HG03196 (cell line): ENCODE measurements around the gene CMSS1.
"Not testable (repeated sequence)": the region's sequence is repeated elsewhere in the genome, so short reads cannot be mapped to it uniquely, and the experiment has no call there.

Source experiments
- ATAC-seq: cut with Tn5 transposase; IDR thresholded peaks from one replicate; pipeline ENCODE4 v1.9.1; 2021; ENCODE audit not compliant: unreplicated experiment

The CMSS1 gene

GRCh38 chr3:100075196-100075595 lies 257.5 kb downstream of the CMSS1 start:
- ATAC-seq, result no peak

- no peak for ATAC-seq
Measured at GRCh38 chr3:100075851-100076730, 258.4 kb downstream of the CMSS1 start.

DNA sequence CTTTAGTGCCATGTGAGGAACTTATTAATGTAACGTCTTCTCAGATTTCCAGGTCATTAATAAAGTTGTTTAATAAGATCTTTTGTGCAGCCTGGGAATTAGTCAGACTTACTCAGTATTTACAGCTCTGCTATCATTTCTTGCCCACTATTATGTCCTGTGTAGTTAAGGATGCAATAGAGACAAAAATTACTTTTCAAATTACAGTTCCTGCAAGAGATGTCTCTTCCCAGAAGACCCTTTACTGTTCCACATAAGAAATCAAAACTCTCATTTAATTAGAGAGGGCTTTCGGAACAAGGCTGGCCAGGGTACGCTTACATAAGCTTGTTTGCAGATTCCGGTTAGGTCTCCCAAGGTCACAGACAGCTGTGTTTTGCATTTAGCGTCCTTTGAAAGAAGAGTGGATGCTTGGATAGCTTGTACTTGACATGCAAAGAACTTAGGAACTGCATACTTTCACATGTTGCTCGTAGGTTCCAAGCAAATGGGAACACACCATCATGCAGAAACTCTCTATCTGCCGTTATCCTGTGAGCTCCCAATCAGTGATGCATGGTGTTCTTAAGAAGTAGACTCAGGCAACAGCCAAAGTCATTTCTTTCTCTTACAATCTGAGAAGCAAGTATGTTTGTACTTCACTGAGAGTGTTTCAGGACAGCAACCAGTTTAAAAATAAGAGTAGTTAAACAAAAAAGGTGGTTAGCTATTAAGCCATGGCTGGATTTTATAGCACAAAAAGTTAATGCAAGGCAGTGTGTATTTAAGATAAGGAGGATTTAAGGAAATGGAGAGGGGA lies 259.3 kb downstream of the CMSS1 start:
- no peak for ATAC-seq

GRCh38 chr3:100079328-100079727 lies 261.7 kb downstream of the CMSS1 start:
- ATAC-seq, result no peak

DNA sequence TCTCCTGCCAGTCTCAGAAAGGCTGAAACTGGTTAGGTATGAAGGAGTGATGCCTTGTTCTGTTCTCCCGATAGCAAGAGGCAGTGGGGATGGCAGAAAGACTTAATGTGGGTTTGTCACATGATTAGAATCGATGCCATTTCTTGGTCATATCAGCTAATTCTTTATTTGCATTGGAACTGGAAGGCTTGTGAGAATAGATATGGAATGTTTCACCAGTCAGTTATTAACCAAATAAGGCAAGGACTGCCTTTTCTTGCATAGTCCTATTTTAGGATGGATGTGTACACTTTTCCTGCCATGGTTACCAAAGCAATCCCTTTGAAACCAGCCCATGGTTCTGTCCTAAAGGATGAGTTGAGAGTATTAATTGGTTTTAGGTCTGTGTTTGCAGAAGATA lies 262.9 kb downstream of the CMSS1 start:
- no peak for ATAC-seq

GRCh38 chr3:100081311-100081710 lies 263.6 kb downstream of the CMSS1 start:
- ATAC-seq, result no peak

GRCh38 chr3:100081986-100082692 lies 264.5 kb downstream of the CMSS1 start:
- no peak for ATAC-seq

GRCh38 chr3:100082714-100083113 lies 265.1 kb downstream of the CMSS1 start:
- ATAC-seq, result no peak

DNA sequence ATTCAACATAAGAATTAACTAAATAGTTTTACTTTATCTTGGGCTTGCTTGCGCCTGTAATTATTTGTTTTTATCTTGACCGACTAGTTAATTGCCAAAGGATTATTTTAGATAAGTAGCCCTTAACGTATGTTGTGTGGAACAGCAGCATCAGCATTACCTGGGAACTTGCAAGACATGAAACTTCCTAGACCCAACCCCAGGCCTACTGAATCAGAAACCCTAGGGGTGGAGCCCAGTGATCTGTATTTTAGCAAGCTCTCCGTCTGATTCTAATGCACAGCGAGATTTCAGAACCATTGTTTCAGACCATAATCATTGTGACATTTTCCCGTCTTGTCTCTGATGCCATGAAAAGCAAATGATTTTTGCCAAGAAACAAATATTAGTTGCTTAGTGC lies 265.5 kb downstream of the CMSS1 start:
- no peak for ATAC-seq

DNA sequence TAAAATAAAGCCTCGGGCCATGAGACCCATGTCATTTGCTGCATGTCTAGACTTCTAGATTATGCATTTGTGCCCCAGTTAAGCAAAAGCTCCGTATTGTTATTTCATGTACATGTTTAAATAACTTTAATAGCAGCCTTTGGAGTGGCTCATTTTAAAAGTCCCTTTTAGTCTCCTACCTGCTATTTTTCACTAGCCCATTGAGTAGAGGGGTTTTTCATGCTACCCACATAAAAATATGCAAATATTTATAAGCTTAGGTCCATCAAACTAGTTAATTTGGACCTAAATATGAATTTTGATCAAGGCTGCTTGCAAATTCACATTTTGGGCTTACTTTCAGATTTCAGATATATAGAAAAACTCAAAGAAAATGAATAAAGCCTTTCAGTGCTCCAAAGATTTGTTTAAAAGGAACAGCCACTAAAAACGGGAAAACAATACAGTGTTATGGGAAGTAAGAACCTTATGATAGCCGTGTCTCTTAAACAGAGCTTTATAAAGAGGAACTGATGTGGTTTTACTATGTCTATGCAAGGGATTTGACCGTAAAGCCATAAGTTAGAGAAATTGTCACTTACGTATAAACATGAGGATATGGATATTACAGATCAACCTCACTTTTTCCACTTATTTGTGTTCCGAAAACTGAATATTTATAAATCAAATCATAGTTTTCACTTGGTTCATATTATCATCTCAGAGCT lies 266.6 kb downstream of the CMSS1 start:
- ATAC-seq, result no peak

DNA sequence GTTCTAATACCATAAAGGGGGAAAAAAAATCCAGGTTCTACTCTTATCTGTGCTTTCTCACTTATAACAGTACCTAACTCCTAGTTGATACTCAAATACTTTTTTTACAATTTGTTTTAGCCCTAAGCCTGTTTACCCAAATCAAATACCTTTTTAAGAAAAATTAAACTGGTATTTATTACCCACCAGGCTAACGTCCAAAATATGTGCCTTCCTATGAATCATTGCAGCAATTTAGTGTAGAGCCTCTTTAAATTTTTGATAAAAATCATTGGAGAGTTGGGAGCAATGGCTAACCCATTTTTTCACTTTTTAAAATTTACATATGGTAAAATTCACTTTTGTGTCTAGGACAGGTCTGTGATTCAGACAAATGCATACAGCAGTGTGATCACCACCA lies 268.7 kb downstream of the CMSS1 start:
- ATAC-seq, result no peak

GRCh38 chr3:100087198-100087597 lies 269.5 kb downstream of the CMSS1 start:
- ATAC-seq, result peak; percentile 89

- no peak for ATAC-seq
Measured at GRCh38 chr3:100088735-100089368, 271.2 kb downstream of the CMSS1 start.

GRCh38 chr3:100089812-100090668 lies 272.4 kb downstream of the CMSS1 start:
- peak; percentile 58 for ATAC-seq

DNA sequence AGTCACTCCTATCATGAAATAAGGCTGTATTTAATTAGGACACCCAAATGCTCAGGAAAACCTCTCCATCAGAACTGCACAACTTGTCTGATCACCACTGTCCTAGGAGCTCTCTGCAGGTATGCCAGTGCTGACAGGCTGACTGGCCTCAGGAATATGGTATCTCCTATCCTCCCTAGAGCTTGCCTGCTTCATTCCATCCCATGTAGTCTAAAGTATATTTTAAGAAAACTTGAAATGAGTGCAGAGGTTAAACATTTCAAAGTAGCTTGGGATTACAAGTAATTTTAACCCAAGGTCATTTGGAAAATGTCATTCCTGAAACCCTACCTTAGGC lies 273.0 kb downstream of the CMSS1 start:
- no peak for ATAC-seq

- no peak for ATAC-seq
Measured at GRCh38 chr3:100093831-100094230, 276.2 kb downstream of the CMSS1 start.

DNA sequence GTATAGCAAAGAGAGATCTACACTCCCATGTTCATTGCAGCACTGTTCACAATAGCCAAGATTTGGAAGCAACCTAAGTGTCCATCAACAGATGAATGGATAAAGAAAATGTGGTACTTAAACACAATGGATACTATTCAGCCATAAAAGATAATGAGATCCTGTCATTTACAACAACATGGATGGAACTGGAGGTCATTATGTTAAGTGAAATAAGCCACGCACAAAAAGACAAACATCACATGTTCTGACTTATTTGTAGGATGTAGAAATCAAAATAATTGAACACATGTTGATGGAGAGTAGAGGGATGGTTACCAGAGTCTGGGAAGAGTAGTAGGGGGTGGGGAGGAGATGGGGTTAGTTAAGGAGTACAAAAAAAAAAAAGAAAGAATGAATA lies 278.6 kb downstream of the CMSS1 start:
- ATAC-seq, result not testable (repeated sequence)

DNA sequence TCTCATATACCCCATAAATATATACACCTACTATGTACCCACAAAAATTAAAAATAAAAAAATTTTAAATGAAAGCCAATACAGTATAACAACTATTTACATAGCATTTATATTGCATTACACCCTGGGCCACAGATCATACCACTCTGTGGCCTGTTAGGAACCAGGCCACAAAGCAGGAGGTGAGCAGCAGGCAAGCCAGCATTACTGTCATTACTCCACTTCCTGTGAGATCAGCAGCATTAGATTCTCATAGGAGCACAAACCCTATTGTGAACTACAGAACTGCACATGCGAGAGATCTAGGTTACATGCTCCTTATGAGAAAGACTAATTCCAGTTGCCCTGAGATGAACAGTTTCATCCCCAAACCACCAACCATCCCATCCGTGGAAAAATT lies 279.2 kb downstream of the CMSS1 start:
- ATAC-seq, result no peak

- ATAC-seq, result no peak
Measured at GRCh38 chr3:100097919-100098783, 280.5 kb downstream of the CMSS1 start.
